ENCODE results near the gene MDP1.

DNA sequence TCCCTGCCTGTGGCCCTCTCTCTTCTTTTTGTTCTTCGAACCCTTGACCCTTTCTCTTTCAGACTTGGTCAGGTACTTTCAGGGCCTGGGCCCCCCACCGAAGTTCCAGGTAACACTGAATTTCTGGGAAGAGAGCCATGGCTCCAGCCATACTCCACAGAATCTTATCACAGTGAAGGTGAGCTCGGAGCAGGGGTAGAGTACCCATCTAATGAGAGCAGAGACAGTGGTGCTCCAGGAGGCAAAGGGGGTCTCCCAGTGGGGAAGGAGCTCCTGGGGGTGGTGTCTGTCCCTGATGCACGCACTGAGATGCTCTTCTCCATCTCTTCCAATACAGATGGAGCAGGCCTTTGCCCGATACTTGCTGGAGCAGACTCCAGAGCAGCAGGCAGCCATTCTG, 50.1 kb downstream of the MDP1 start:
- TF ChIP-seq, protein P1, sequence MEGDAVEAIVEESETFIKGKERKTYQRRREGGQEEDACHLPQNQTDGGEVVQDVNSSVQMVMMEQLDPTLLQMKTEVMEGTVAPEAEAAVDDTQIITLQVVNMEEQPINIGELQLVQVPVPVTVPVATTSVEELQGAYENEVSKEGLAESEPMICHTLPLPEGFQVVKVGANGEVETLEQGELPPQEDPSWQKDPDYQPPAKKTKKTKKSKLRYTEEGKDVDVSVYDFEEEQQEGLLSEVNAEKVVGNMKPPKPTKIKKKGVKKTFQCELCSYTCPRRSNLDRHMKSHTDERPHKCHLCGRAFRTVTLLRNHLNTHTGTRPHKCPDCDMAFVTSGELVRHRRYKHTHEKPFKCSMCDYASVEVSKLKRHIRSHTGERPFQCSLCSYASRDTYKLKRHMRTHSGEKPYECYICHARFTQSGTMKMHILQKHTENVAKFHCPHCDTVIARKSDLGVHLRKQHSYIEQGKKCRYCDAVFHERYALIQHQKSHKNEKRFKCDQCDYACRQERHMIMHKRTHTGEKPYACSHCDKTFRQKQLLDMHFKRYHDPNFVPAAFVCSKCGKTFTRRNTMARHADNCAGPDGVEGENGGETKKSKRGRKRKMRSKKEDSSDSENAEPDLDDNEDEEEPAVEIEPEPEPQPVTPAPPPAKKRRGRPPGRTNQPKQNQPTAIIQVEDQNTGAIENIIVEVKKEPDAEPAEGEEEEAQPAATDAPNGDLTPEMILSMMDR (IDR thresholded peaks at IDR 0.05) = no peak
- TF ChIP-seq POLR2AphosphoS5 (IDR thresholded peaks at IDR 0.05) = no peak
- no peak for TF ChIP-seq POLR2A (IDR thresholded peaks at IDR 0.05)
- no peak for TF ChIP-seq EP300 (IDR thresholded peaks at IDR 0.05)
